H1 (cell line): Measurements from ENCODE around the gene CCBE1. TPM values are rescaled to one million over a fixed set of nuclear protein-coding genes. Genes with fewer than 3 reads are reported as not detected.

Experiments
- POLR2AphosphoS5 ChIP-seq: IDR thresholded peaks from 2 replicates; pipeline ENCODE4 v1.6.1; 2011; ENCODE audit warnings: low read depth, low read length
- SP1 ChIP-seq: IDR thresholded peaks from 2 replicates; pipeline ENCODE4 v1.6.1; 2011; ENCODE audit warnings: low read depth, low read length
- polyA plus RNA-seq, 7 experiments: library from polyadenylated mRNA; depleted of rRNA in 3 of 7; stranded (reverse) in 5 of 7; unstranded in 2 of 7; fragments of >200 nt in 5 of 7; fragments of 200-250 nt in 2 of 7; gene quantifications; 1 replicate in 5 of 7; 2 replicates in 1 of 7; 4 replicates in 1 of 7; pipeline versions ENCODE4 v1.2.1 to v1.2.3, GENCODE V29; 2011 to 2013; ENCODE audit warnings: missing spikeins in 2 of 7, mixed read lengths in 2 of 7
- total RNA-seq: library from RNA; stranded (reverse); fragmentation: NEBNext Ultra II Directional; extraction: Animal tissue kit (Norgen Biotek cat#: 25700); gene quantifications from 2 replicates; pipeline ENCODE4 v1.2.1, GENCODE V29; 2021

CCBE1 gene
- total and polyA plus RNA-seq, 2 of the 8 experiments (the other 6 are each of a cell fraction or from before 2014, with no cell fraction given) = 2.1 to 2.6 TPM

- TF ChIP-seq SP1 (no peak), POLR2AphosphoS5 (no peak)
Observed at GRCh38 chr18:59665057-59666006, 31.9 kb downstream of the CCBE1 start (continued).
